BE2C (cell line): ENCODE results near the gene PLA2G2C.

ENCODE experiments used
- DNase-seq: peaks from one replicate; pipeline ENCODE4 v3.0.0-alpha.2; 2020
- H3K27me3 ChIP-seq: fragments of 250-450 bp; sonication (Bioruptor Pico); 2 replicates; pipeline ENCODE4 v1.5.1; 2020; ENCODE audit warnings: mild to moderate bottlenecking
- H3K36me3 ChIP-seq: fragments of 250-450 bp; sonication (Bioruptor Pico); 2 replicates; pipeline ENCODE4 v1.5.1; 2020; ENCODE audit warnings: mild to moderate bottlenecking
- H3K4me1 ChIP-seq: fragments of 250-450 bp; sonication (Bioruptor Pico); 2 replicates; pipeline ENCODE4 v1.5.1; 2020
- H3K4me3 ChIP-seq: 2 replicates; pipeline ENCODE4 v1.5.1; 2011; ENCODE audit warnings: low read depth, low read length
- H3K9me3 ChIP-seq: fragments of 250-450 bp; sonication (Bioruptor Pico); 2 replicates; pipeline ENCODE4 v1.5.1; 2020
- TF ChIP-seq, protein P1 (sequence below): IDR thresholded peaks from 2 replicates; pipeline ENCODE4 v1.5.1; 2012; ENCODE audit warnings: mild to moderate bottlenecking, low read depth, low read length

Gene PLA2G2C

GRCh38 chr1:20190256-20191160, 4.2 kb upstream of the PLA2G2C start:
- Histone ChIP-seq H3K36me3 (no peaks in the 10 kb centered on the region), H3K4me3 (no peak overlapping the region), H3K9me3 (no peaks in the 10 kb centered on the region), H3K4me1 (peaks cover under 1% of the 10 kb centered on the region; the same call in 1 of the 2 replicates), H3K27me3 (no peaks in the 10 kb centered on the region)
- TF ChIP-seq, protein P1, sequence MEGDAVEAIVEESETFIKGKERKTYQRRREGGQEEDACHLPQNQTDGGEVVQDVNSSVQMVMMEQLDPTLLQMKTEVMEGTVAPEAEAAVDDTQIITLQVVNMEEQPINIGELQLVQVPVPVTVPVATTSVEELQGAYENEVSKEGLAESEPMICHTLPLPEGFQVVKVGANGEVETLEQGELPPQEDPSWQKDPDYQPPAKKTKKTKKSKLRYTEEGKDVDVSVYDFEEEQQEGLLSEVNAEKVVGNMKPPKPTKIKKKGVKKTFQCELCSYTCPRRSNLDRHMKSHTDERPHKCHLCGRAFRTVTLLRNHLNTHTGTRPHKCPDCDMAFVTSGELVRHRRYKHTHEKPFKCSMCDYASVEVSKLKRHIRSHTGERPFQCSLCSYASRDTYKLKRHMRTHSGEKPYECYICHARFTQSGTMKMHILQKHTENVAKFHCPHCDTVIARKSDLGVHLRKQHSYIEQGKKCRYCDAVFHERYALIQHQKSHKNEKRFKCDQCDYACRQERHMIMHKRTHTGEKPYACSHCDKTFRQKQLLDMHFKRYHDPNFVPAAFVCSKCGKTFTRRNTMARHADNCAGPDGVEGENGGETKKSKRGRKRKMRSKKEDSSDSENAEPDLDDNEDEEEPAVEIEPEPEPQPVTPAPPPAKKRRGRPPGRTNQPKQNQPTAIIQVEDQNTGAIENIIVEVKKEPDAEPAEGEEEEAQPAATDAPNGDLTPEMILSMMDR, result no peak
- DNase-seq, result no peak

DNA sequence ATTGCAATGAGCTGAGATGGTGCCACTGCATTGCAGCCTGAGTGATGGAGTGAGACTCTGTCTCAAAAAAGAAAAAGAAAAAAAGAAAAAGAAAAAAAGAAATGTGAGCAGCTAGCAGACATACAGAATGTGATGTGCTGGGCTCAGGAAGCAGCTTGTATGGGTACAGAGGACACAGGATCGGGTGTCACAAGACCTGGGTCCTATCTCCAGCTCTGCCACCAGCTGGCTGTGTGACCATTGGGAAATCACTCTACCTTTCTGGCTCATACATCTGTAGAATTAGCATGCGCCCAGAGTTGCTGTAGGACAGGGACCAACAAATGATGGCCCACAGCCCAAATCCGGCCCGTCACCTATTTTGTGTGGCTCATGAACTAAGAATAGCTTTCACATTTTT, 3.3 kb upstream of the PLA2G2C start:
- Histone ChIP-seq H3K27me3 (no peaks in the 10 kb centered on the region), H3K4me1 (peaks cover 3% of the 10 kb centered on the region; the same call in 1 of the 2 replicates), H3K4me3 (no peak overlapping the region), H3K36me3 (no peaks in the 10 kb centered on the region), H3K9me3 (no peaks in the 10 kb centered on the region)
- TF ChIP-seq, protein P1, result no peak
- DNase-seq, result no peak

- H3K4me3 ChIP-seq, result no peak overlapping the region
- peaks cover 3% of the 10 kb centered on the region; the same call in 1 of the 2 replicates for H3K4me1 ChIP-seq
- H3K36me3 ChIP-seq, result no peaks in the 10 kb centered on the region
- H3K9me3 ChIP-seq, result no peaks in the 10 kb centered on the region
- no peaks in the 10 kb centered on the region for H3K27me3 ChIP-seq
- TF ChIP-seq, protein P1, result no peak
- DNase-seq, result no peak
These were observed 2.1 kb upstream of the PLA2G2C start for GRCh38 chr1:20188455-20188817.

- Histone ChIP-seq H3K9me3 (no peaks in the 10 kb centered on the region), H3K27me3 (no peaks in the 10 kb centered on the region), H3K4me3 (no peak overlapping the region), H3K36me3 (no peaks in the 10 kb centered on the region), H3K4me1 (peaks cover 3% of the 10 kb centered on the region; the same call in 1 of the 2 replicates)
- DNase-seq, result no peak
- TF ChIP-seq, protein P1, result no peak
These were observed 1.6 kb upstream of the PLA2G2C start for GRCh38 chr1:20187813-20188454.

- no peak for DNase-seq
- TF ChIP-seq, protein P1, result no peak
- no peaks in the 10 kb centered on the region for H3K36me3 ChIP-seq
- H3K27me3 ChIP-seq, result no peaks in the 10 kb centered on the region
- H3K9me3 ChIP-seq, result no peaks in the 10 kb centered on the region
- no peak overlapping the region for H3K4me3 ChIP-seq
- H3K4me1 ChIP-seq, result peaks cover 3% of the 10 kb centered on the region; the same call in 1 of the 2 replicates
These were observed 940 bp upstream of the PLA2G2C start for GRCh38 chr1:20187103-20187812.
